HepG2 (cell line): ENCODE measurements around the gene RERG. TPM values are rescaled to one million over a fixed set of nuclear protein-coding genes. Genes with fewer than 3 reads are reported as not detected.

Experiments
- ATAC-seq: fragments of 200-7000 bp; cut with Tn5 transposase; 3 replicates; pipeline ENCODE4 v1.9.1; 2020; ENCODE audit warnings: mild to moderate bottlenecking, moderate library complexity
- BruUV-seq: library from RNA; stranded (reverse); fragments of 400-500 nt; replicated peaks from 2 replicates; lab custom pipeline; 2021; lab: Mats Ljungman, UMichigan
- CTCF ChIA-PET: fragments of 300-600 bp; formaldehyde crosslinking; extraction: SDS; loops from one replicate; lab custom pipeline; 2021; ENCODE audit warnings: low total read pairs, inconsistent platforms, low intra/inter-chr PET ratio; lab: Yijun Ruan, JAX
- POLR2A ChIA-PET: fragments of 350-600 bp; sonication (Branson Sonifier 250); formaldehyde crosslinking; loops from one replicate; lab custom pipeline; 2020; ENCODE audit warnings: antibody characterized with exemption, inconsistent platforms; lab: Yijun Ruan, JAX
- DNase-seq: peaks from one replicate; pipeline ENCODE4 v3.0.0-alpha.2; 2015; ENCODE audit warnings: low spot score
- FAIRE-seq: peaks from 3 replicates; lab custom pipeline; 2011; peaks lifted over from hg19 to GRCh38; lab: Jason Lieb, UNC
- H2AFZ ChIP-seq: one replicate; pipeline ENCODE4 v1.6.1; 2011; ENCODE audit warnings: low read length, inconsistent platforms
- H3K27ac ChIP-seq: fragments of 300-600 bp; 3 replicates; pipeline ENCODE4 v1.8.0; 2011; ENCODE audit warnings: mixed run types, mild to moderate bottlenecking, mixed read lengths, low read length, inconsistent platforms; ENCODE audit not compliant: insufficient read depth; ENCODE audit errors: extremely low read length
- H3K27me3 ChIP-seq, 2 experiments: fragments of 200-600 bp in 1 of 2; 2 replicates in 1 of 2; 3 replicates in 1 of 2; pipeline versions ENCODE4 v1.6.0 to v1.8.0; 2011; ENCODE audit warnings: low read length in 2 of 2, mild to moderate bottlenecking in 2 of 2, moderate library complexity in 2 of 2, inconsistent platforms in 1 of 2; ENCODE audit not compliant: insufficient read depth in 2 of 2, control insufficient read depth in 1 of 2
- H3K36me3 ChIP-seq, 2 experiments: fragments of 200-600 bp in 1 of 2; replicated peaks in 1 of 2; 2 replicates in 1 of 2; 3 replicates in 1 of 2; pipeline versions ENCODE4 v1.5.1 to v1.8.0; 2011; ENCODE audit warnings: low read length in 2 of 2, inconsistent platforms in 1 of 2; ENCODE audit not compliant: insufficient read depth in 2 of 2, control insufficient read depth in 1 of 2
- H3K4me1 ChIP-seq: 2 replicates; pipeline ENCODE4 v1.5.1; 2012; ENCODE audit warnings: low read length, inconsistent platforms; ENCODE audit not compliant: insufficient read depth
- H3K4me2 ChIP-seq: 2 replicates; pipeline ENCODE4 v1.6.0; 2011; ENCODE audit warnings: low read depth, low read length, inconsistent platforms
- H3K4me3 ChIP-seq, 3 experiments: fragments of 200-600 bp in 1 of 3; sonication (generic), shearing (Covaris generic) in 1 of 3; replicated peaks in 1 of 3; 2 replicates each; pipeline ENCODE4 v1.5.1; 2011 to 2016; ENCODE audit warnings: low read length in 3 of 3, inconsistent platforms in 2 of 3, low read depth in 2 of 3, mild to moderate bottlenecking in 2 of 3, control low read depth in 1 of 3, mixed read lengths in 1 of 3; ENCODE audit not compliant: insufficient read depth in 1 of 3
- H3K79me2 ChIP-seq: one replicate; pipeline ENCODE4 v1.6.1; 2011; ENCODE audit warnings: low read length, inconsistent platforms; ENCODE audit not compliant: insufficient read depth
- H3K9ac ChIP-seq: 2 replicates; pipeline ENCODE4 v1.6.0; 2011; ENCODE audit warnings: mild to moderate bottlenecking, low read depth, low read length, inconsistent platforms; ENCODE audit not compliant: insufficient read depth
- H3K9me3 ChIP-seq: 2 replicates; pipeline ENCODE4 v1.5.1; 2012; ENCODE audit warnings: mild to moderate bottlenecking, low read length
- H4K20me1 ChIP-seq: 2 replicates; pipeline ENCODE4 v1.6.0; 2011; ENCODE audit warnings: inconsistent platforms, mild to moderate bottlenecking, low read length, moderate library complexity; ENCODE audit not compliant: insufficient read depth
- EZH2 ChIP-seq: conservative IDR thresholded peaks from 2 replicates; pipeline ENCODE4 v1.6.1; 2012; ENCODE audit warnings: mild to moderate bottlenecking, low read depth, low read length, moderate library complexity
- MAFF ChIP-seq: IDR thresholded peaks from 2 replicates; pipeline ENCODE4 v1.6.1; 2011; ENCODE audit warnings: low read depth, low read length, improper control_type of control experiment
- MEF2D ChIP-seq: sonication (generic); formaldehyde crosslinking; IDR thresholded peaks from 2 replicates; pipeline ENCODE4 v1.5.1; 2020; ENCODE audit warnings: mild to moderate bottlenecking, missing genetic modification reagents
- MTF1 ChIP-seq: sonication (generic); formaldehyde crosslinking; IDR thresholded peaks from 2 replicates; pipeline ENCODE4 v1.5.0; 2020; ENCODE audit warnings: missing genetic modification reagents
- ZFP36L2 ChIP-seq: sonication (generic); formaldehyde crosslinking; IDR thresholded peaks from 2 replicates; pipeline ENCODE4 v1.4.0; 2020; ENCODE audit warnings: missing genetic modification reagents
- WGBS: methylation state at CpG from one replicate; pipeline ENCODE4 v1.1.6; 2017; ENCODE audit warnings: low lambda C conversion rate; 5-methylcytosine and 5-hydroxymethylcytosine counted together
- in situ Hi-C: cut with HindIII; loops from 2 replicates; pipeline ENCODE4 v1.10.0; 2017; ENCODE audit warnings: low pct_unique_long_range_greater_than_20kb; ENCODE audit not compliant: extremely low pct_ligation_motif_present
- intact Hi-C: fragments of 100-400 bp; cut with micrococcal nuclease; formaldehyde crosslinking; loops from one replicate; pipeline ENCODE4 v1.10.0; 2022; ENCODE audit not compliant: unreplicated experiment
- polyA plus RNA-seq, 8 experiments: library from polyadenylated mRNA; depleted of rRNA in 3 of 8; stranded (reverse) in 7 of 8; unstranded in 1 of 8; fragments of >200 nt; fragmentation: Illumina TruSeq in 4 of 8; extraction: Trizol in 4 of 8; gene quantifications; 2 replicates each; pipeline versions ENCODE4 v1.2.1 to v1.2.3, GENCODE V29; 2011 to 2016; ENCODE audit warnings: low read depth in 4 of 8, missing spikeins in 1 of 8, mixed read lengths in 1 of 8; ENCODE audit not compliant: insufficient read depth in 1 of 8
- total RNA-seq, 5 experiments: library from RNA; depleted of rRNA; stranded (reverse); fragments of >200 nt; fragmentation: Illumina TruSeq; extraction: Trizol; gene quantifications; 2 replicates each; pipeline ENCODE4 v1.2.3, GENCODE V29; 2016; ENCODE audit warnings: low read depth in 1 of 5
- TF ChIP-seq, protein P1 (sequence below), 2 experiments: sonication (generic) in 1 of 2; formaldehyde crosslinking in 1 of 2; IDR thresholded peaks; 2 replicates each; pipeline versions ENCODE4 v1.5.1 to v1.6.1; 2011 to 2020; ENCODE audit warnings: borderline replicate concordance in 1 of 2, low read depth in 1 of 2, low read length in 1 of 2, mild to moderate bottlenecking in 1 of 2, missing genetic modification reagents in 1 of 2, moderate library complexity in 1 of 2
- TF ChIP-seq, protein P2 (sequence below): sonication (generic); formaldehyde crosslinking; IDR thresholded peaks from 2 replicates; pipeline ENCODE4 v1.8.0; 2022; ENCODE audit warnings: mild to moderate bottlenecking, missing genetic modification reagents, moderate library complexity
- TF ChIP-seq, protein P3 (sequence below): sonication (generic); formaldehyde crosslinking; IDR thresholded peaks from 2 replicates; pipeline ENCODE4 v1.8.0; 2023; ENCODE audit warnings: mild to moderate bottlenecking, missing genetic modification reagents

Gene RERG
- total and polyA plus RNA-seq, 2 of the 13 experiments (the other 11 are each of a cell fraction or from before 2014, with no cell fraction given) = not detected

DNA sequence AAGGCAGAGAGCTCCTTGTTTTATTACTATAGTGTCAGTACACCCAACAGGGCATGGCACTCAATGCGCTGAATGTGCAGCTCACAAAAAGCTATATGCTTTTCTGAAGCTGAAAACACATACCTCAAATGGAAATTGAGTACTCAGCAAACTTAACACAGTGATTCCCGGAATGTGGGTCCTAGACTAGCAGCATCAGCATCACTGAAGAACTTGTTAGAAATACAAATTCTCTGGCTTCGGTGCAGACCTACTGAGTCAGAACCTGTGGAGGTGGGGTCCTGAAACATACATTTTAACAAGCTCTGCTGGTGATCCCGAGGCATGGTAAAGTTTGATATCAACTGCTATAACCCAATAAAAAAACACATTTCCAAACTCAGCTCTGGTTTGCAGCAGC lies 14.9 kb downstream of the RERG start:
- TF ChIP-seq, protein P1, sequence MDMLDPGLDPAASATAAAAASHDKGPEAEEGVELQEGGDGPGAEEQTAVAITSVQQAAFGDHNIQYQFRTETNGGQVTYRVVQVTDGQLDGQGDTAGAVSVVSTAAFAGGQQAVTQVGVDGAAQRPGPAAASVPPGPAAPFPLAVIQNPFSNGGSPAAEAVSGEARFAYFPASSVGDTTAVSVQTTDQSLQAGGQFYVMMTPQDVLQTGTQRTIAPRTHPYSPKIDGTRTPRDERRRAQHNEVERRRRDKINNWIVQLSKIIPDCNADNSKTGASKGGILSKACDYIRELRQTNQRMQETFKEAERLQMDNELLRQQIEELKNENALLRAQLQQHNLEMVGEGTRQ (IDR thresholded peaks at IDR 0.05; ENCODE audit: low read depth, low read length) = no peak
- TF ChIP-seq, protein P1 (CRISPR knock-in tag; IDR thresholded peaks at IDR 0.05; ENCODE audit: borderline replicate concordance) = no peak
- TF ChIP-seq ZFP36L2 (no peak), EZH2 (no peak), MTF1 (CRISPR knock-in tag) (no peak), MAFF (no peak), MEF2D (CRISPR knock-in tag) (no peak)
- TF ChIP-seq, protein P2, sequence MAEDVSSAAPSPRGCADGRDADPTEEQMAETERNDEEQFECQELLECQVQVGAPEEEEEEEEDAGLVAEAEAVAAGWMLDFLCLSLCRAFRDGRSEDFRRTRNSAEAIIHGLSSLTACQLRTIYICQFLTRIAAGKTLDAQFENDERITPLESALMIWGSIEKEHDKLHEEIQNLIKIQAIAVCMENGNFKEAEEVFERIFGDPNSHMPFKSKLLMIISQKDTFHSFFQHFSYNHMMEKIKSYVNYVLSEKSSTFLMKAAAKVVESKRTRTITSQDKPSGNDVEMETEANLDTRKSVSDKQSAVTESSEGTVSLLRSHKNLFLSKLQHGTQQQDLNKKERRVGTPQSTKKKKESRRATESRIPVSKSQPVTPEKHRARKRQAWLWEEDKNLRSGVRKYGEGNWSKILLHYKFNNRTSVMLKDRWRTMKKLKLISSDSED (CRISPR knock-in tag) = no peak
- TF ChIP-seq, protein P3, sequence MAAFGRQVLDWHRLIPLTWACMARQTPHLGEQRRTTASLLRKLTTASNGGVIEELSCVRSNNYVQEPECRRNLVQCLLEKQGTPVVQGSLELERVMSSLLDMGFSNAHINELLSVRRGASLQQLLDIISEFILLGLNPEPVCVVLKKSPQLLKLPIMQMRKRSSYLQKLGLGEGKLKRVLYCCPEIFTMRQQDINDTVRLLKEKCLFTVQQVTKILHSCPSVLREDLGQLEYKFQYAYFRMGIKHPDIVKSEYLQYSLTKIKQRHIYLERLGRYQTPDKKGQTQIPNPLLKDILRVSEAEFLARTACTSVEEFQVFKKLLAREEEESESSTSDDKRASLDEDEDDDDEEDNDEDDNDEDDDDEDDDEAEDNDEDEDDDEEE = no peak
- Histone ChIP-seq H3K27me3 (no peaks in the 10 kb centered on the region), H2AFZ (no peak overlapping the region), H3K9ac (no peak overlapping the region), H3K4me3 (no peak overlapping the region), H3K9me3 (no peaks in the 10 kb centered on the region), H3K36me3 (no peaks in the 10 kb centered on the region), H3K27ac (no peak overlapping the region), H4K20me1 (no peaks in the 10 kb centered on the region), H3K4me2 (no peak overlapping the region), H3K79me2 (no peaks in the 10 kb centered on the region), H3K4me1 (no peaks in the 10 kb centered on the region)
- CTCF ChIA-PET = no interaction called here
- no peak for DNase-seq
- 0% methylated on average over 3 of the region's 4 CpGs for WGBS
- intact Hi-C loops = no loop called here
- no peak for FAIRE-seq
- ATAC-seq = no peak
- BruUV-seq = no TSS peak
- in situ Hi-C loops = loop anchor here (25.0 kb wide), 1 partner anchor 469 kb away; no protein-coding TSS in a partner anchor
- POLR2A ChIA-PET = no interaction called here
